Transverse colon (tissue), 4 donors: ENCODE measurements around the gene MUSTN1. TPM values are rescaled to one million over a fixed set of nuclear protein-coding genes. Genes with fewer than 3 reads are reported as not detected.

Experiments
- DNase-seq: peaks from one replicate; pipeline ENCODE4 v3.0.0-alpha.2; 2019
- H3K27ac ChIP-seq, 4 donors: fragments of 200-600 bp; sonication (generic); 2 replicates each; pipeline ENCODE4 v1.5.1; 2016 to 2018; ENCODE audit warnings: inconsistent platforms in 4 of 4
- H3K27me3 ChIP-seq: fragments of 200-600 bp; sonication (generic); 2 replicates; pipeline ENCODE4 v1.5.1; 2017; ENCODE audit warnings: inconsistent platforms
- H3K36me3 ChIP-seq, 4 donors: fragments of 200-600 bp; sonication (generic); 2 replicates each; pipeline ENCODE4 v1.5.1; 2017 to 2019; ENCODE audit warnings: inconsistent platforms in 4 of 4
- H3K4me1 ChIP-seq, 4 donors: fragments of 200-600 bp; sonication (generic); 2 replicates each; pipeline ENCODE4 v1.5.1; 2017 to 2020; ENCODE audit warnings: inconsistent platforms in 4 of 4
- H3K4me3 ChIP-seq, 4 donors: fragments of 200-600 bp; sonication (generic); 1 replicate in 1 of 4; 2 replicates in 3 of 4; pipeline versions ENCODE4 v1.5.1 to v1.6.1; 2017 to 2019; ENCODE audit warnings: inconsistent platforms in 4 of 4
- H3K9me3 ChIP-seq, 2 donors: fragments of 200-600 bp; sonication (generic); 2 replicates each; pipeline ENCODE4 v1.5.1; 2017 to 2019; ENCODE audit warnings: inconsistent platforms in 2 of 2
- EP300 ChIP-seq: sonication (generic); formaldehyde crosslinking; IDR thresholded peaks from one replicate; pipeline ENCODE4 v1.6.1; 2017; ENCODE audit warnings: antibody characterized with exemption, low read depth
- POLR2A ChIP-seq: fragments of 450-650 bp; IDR thresholded peaks from one replicate; pipeline ENCODE4 v1.6.1; 2016; ENCODE audit warnings: antibody characterized with exemption, mild to moderate bottlenecking, moderate library complexity
- POLR2AphosphoS5 ChIP-seq, 3 donors: sonication (generic); formaldehyde crosslinking; IDR thresholded peaks; one replicate each; pipeline ENCODE4 v1.6.1; 2016; ENCODE audit warnings: antibody characterized with exemption in 3 of 3
- WGBS, 2 donors: methylation state at CpG; one replicate each; pipeline ENCODE4 v1.1.5; 2018; ENCODE audit warnings: low coverage in 1 of 2; 5-methylcytosine and 5-hydroxymethylcytosine counted together
- in situ Hi-C, 4 donors: fragments of 200-750 bp; cut with MboI; loops; one replicate each; pipeline versions ENCODE4 v1.15.0 to v1.15.1; 2017; ENCODE audit warnings: low sequenced_read_pairs in 3 of 4, low pct_ligation_motif_present in 1 of 4, low pct_unique_long_range_greater_than_20kb in 1 of 4
- intact Hi-C: fragments of 100-400 bp; cut with DNase I; formaldehyde crosslinking; loops from one replicate; pipeline ENCODE4 v1.15.1; 2023; ENCODE audit warnings: low total_unique reads
- total RNA-seq, 4 donors: library from RNA; depleted of rRNA; stranded (reverse); fragments of >200 nt; gene quantifications; one replicate each; pipeline ENCODE4 v1.1.0, GENCODE V29; 2016
- TF ChIP-seq, protein P1 (sequence below), 5 experiments: fragments of 200-600 bp in 3 of 5; fragments of 450-650 bp in 2 of 5; sonication (generic) in 3 of 5; IDR thresholded peaks; 1 replicate in 2 of 5; 2 replicates in 3 of 5; pipeline ENCODE4 v1.5.1; 2016 to 2017; ENCODE audit warnings: antibody characterized with exemption in 5 of 5, inconsistent platforms in 3 of 5, mild to moderate bottlenecking in 2 of 5, moderate library complexity in 1 of 5

Gene MUSTN1
- total RNA-seq, 4 donors from 2014 or later, result 3.0 to 26.5 (median 11.8) TPM

GRCh38 chr3:52871761-52872160 is 36.9 kb upstream of the MUSTN1 start:
- in situ Hi-C loops (no loop called here), intact Hi-C loops (no loop called here)
- Histone ChIP-seq H3K4me3 (no peak overlapping the region), H3K9me3 (no peaks in the 10 kb centered on the region), H3K36me3 (no peaks in the 10 kb centered on the region), H3K27ac (no peak overlapping the region), H3K27me3 (no peaks in the 10 kb centered on the region), H3K4me1 (peaks cover 0 to 15% (median 3%) of the 10 kb centered on the region in 4 donors)
- 74 to 78% methylated on average over 8 to 9 of the region's 9 CpGs for WGBS, 2 donors
- DNase-seq, result no peak
- TF ChIP-seq POLR2AphosphoS5 (IDR thresholded peaks at IDR 0.05), result no peak
- no peak for TF ChIP-seq POLR2A
- TF ChIP-seq, protein P1, sequence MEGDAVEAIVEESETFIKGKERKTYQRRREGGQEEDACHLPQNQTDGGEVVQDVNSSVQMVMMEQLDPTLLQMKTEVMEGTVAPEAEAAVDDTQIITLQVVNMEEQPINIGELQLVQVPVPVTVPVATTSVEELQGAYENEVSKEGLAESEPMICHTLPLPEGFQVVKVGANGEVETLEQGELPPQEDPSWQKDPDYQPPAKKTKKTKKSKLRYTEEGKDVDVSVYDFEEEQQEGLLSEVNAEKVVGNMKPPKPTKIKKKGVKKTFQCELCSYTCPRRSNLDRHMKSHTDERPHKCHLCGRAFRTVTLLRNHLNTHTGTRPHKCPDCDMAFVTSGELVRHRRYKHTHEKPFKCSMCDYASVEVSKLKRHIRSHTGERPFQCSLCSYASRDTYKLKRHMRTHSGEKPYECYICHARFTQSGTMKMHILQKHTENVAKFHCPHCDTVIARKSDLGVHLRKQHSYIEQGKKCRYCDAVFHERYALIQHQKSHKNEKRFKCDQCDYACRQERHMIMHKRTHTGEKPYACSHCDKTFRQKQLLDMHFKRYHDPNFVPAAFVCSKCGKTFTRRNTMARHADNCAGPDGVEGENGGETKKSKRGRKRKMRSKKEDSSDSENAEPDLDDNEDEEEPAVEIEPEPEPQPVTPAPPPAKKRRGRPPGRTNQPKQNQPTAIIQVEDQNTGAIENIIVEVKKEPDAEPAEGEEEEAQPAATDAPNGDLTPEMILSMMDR (IDR thresholded peaks at IDR 0.05), result no peak
- no peak for TF ChIP-seq EP300

GRCh38 chr3:52870471-52870870 is 35.7 kb upstream of the MUSTN1 start:
- DNase-seq, result no peak
- intact Hi-C loops (no loop called here), in situ Hi-C loops (no loop called here)
- H3K9me3 ChIP-seq, result no peaks in the 10 kb centered on the region
- H3K36me3 ChIP-seq, result no peaks in the 10 kb centered on the region
- 92% methylated on average over 10 of the region's 10 CpGs; no CpG with 5 or more reads in 1 of the 2 donors for WGBS, 2 donors
- peaks cover 0 to 15% (median 3%) of the 10 kb centered on the region in 4 donors for H3K4me1 ChIP-seq
- H3K27me3 ChIP-seq, result no peaks in the 10 kb centered on the region
- H3K4me3 ChIP-seq, result no peak overlapping the region
- TF ChIP-seq, protein P1 (IDR thresholded peaks at IDR 0.05), result no peak
- TF ChIP-seq EP300, result no peak
- TF ChIP-seq POLR2AphosphoS5 (IDR thresholded peaks at IDR 0.05), result no peak
- no peak for TF ChIP-seq POLR2A
- no peak overlapping the region for H3K27ac ChIP-seq

- TF ChIP-seq POLR2AphosphoS5 (IDR thresholded peaks at IDR 0.05) (no peak), POLR2A (no peak), EP300 (no peak)
- TF ChIP-seq, protein P1 (IDR thresholded peaks at IDR 0.05), result no peak
- Histone ChIP-seq H3K36me3 (no peaks in the 10 kb centered on the region), H3K4me1 (no peaks in the 10 kb centered on the region), H3K9me3 (no peaks in the 10 kb centered on the region), H3K27ac (no peak overlapping the region), H3K4me3 (no peak overlapping the region), H3K27me3 (no peaks in the 10 kb centered on the region)
- WGBS, 2 donors, result 93% methylated on average over 12 of the region's 12 CpGs; no CpG with 5 or more reads in 1 of the 2 donors
- intact Hi-C loops, result no loop called here
- no peak for DNase-seq
- in situ Hi-C loops, result no loop called here
Measured at GRCh38 chr3:52866427-52866826, 31.6 kb upstream of the MUSTN1 start.

- intact Hi-C loops (no loop called here), in situ Hi-C loops (no loop called here)
- H3K4me1 ChIP-seq, result no peaks in the 10 kb centered on the region
- H3K9me3 ChIP-seq, result no peaks in the 10 kb centered on the region
- H3K4me3 ChIP-seq, result no peak overlapping the region
- 97 to 100% methylated on average over 1 to 13 of the region's 13 CpGs for WGBS, 2 donors
- H3K27ac ChIP-seq, result no peak overlapping the region
- H3K27me3 ChIP-seq, result no peaks in the 10 kb centered on the region
- no peak for DNase-seq
- TF ChIP-seq EP300 (no peak), POLR2A (no peak), POLR2AphosphoS5 (IDR thresholded peaks at IDR 0.05) (no peak)
- TF ChIP-seq, protein P1 (IDR thresholded peaks at IDR 0.05), result no peak
- H3K36me3 ChIP-seq, result no peaks in the 10 kb centered on the region
Measured at GRCh38 chr3:52865994-52866393, 31.2 kb upstream of the MUSTN1 start.
